HG02852 (cell line): ENCODE results near the gene SLC22A5.

Experiments
- ATAC-seq: cut with Tn5 transposase; IDR thresholded peaks from one replicate; pipeline ENCODE4 v1.9.1; 2021; ENCODE audit warnings: mild to moderate bottlenecking, moderate library complexity; ENCODE audit not compliant: unreplicated experiment

Gene SLC22A5

DNA sequence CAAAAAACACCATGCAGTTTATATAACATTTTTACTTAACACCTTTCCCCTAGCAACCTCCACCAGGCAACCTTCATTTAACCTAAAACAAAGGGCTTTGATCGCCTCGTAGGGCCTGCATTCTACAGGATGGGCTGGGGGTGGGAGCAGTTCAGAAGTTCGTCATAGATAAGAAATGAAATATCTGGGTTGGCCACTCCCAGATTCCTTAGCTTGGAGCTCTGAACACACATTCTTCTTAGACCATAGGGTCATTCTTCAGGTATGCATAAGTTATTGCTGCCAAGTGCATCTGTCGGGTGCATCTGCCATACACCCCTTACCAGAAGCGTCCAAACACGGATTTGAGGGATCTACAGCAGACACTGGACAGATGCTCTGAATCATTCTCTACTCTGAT is 4.3 kb upstream of the SLC22A5 start:
- ATAC-seq = no peak

DNA sequence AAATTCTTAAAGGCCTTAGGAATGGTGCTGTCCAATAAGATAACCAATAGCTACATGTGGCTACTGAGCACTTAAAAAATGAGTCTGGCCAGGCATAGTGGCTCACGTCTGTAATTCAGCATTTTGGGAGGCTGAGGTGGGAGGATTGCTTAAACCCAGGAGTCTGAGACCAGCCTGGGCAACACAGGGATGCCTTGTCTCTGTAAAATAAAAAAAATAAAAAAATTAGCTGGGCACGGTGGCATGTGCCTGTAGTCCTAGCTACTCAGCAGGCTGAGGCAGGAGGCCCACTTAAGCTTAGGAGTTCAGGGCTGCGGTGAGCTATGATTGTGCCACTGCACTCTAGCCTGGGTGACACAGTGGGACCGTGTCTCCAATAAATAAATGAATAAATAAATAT is 1.3 kb upstream of the SLC22A5 start:
- no peak for ATAC-seq

DNA sequence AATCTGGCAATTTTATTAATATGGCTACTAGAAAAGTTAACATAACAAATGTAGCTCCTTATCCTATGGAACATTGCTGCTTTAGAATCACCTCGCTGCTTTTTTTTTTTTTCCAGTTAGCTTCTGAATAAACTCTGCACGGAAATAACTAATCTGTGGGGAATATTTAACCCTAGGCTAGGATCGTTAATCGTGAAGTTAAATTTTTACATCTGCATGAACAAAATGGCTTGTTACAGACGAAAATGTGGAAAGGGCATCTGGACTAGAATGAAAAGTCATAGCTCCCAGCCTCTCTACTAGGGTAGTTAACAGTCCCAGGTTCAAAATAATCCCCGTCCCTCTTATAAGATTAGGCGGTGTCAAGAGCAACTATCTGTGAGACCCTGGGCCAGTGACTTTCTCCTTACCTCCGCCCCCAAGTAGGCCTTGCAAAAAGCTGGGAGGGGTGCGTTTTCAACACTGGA is 470 bp upstream of the SLC22A5 start:
- ATAC-seq = peak; percentile 43

DNA sequence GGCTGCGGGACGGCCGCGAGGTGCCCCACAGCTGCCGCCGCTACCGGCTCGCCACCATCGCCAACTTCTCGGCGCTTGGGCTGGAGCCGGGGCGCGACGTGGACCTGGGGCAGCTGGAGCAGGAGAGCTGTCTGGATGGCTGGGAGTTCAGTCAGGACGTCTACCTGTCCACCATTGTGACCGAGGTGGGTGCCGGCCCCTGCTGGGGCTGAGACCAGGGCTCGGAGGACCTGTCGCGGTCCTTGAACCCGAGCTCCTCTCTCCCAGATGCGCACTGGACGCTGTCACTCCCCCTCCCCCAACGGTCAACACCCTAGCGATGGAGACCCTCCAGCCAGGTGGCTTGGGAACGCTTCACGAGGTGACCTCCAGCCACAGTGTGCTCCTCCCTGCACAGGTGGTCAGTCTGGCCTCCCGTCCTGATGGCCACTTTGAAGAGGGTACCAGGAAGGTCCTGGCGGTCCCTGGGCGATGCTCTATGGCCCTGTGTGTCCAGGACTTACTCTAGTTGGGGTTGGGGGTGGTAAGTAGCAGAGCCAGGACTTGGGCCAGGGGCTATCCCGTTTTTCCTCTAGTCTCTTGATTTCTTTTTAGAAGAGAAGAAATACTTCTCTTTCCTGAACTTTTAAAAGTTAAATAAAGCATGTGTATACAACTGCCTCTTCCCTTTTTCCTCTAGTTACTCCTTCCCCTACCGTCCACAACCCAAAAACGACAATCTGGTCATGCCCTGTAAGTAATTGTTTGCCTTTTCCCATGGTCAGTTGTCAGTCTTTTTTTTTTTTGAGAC is 866 bp downstream of the SLC22A5 start:
- no peak for ATAC-seq

DNA sequence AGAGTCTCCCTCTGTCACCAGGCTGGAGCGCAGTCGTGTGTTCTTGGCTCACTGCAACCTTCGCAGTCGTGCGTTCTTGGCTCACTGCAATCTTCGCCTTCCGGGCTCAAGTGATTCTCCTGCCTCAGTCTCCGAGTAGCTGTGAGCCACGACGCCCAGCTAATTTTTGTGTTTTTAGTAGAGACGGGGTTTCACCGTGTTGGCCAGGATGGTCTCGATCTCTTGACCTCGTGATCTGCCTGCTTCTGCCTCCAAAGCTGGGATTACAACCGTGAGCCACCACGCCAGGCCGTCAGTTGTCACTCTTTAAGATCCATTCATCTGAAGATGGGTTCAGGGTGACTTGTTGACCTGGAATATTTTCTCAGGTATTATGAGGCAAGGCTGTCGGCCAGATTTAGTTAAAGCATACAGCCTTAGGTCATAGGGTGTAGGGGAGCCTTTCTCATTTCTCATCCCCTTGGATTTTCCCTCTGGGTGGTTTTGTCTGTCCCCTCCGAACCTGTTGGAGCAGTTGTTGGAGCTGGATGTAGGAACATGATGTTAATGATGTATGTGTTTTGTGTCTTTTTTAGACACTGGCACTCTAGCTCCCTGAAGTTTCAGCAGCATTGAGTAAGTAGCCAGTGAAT is 1.6 kb downstream of the SLC22A5 start:
- no peak for ATAC-seq

DNA sequence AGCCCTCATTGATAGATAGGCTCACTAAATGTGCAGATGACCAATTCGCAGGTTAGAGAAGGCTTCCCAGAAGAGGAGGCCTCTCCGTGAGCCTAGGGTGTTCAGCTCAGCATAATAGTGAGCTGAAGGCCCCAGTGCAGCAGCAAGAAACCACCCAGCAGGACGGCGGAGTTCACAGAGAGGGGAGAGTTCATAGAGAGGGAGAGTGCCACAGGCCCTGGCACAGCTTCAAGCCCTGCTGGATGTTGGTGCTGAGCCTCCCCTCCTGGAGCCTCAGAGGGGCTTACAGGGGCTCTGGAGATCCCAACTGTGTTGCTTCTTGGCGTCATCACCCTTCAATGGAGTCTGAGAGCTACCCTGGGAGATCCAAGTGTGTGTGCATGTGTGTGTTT is 2.1 kb downstream of the SLC22A5 start:
- ATAC-seq = no peak

DNA sequence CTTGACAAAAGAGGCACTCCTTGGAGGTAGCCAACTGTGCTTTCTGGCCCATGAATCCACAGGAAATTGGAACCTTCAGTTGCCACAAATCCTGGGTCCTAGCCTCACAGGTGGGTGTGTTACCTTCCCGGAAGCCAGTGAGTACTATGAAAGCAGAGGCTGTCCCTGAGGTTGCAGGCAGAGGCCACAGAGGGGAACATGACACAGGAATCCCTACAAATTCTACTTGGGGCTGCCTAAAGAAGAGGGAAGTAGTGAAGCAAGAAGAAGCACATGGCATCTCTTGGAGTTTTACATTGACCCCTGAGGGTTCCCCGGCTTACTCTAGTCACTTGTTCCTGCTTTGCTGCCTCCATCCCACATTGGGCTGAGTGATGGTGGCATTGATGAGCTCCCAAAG is 2.6 kb downstream of the SLC22A5 start:
- no peak for ATAC-seq

DNA sequence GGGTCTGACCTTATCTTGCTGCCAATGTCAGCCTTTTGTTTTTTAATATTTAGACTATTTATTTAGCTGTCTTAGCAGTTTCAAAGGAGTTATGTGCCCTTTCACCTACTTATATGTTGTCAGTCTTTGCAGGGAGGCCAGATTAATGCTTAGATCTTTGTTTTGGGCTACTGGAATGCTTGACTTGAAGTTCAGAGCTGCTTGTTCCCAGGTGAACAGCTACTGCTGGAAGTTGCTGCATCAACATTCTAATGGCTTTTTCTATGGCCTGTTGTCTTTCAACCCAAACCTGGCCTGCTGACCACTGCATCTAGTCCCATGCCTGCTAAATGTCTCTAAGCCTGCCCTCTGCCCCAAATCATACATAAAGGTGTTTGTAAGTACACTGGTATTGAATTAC is 3.0 kb downstream of the SLC22A5 start:
- ATAC-seq = no peak

DNA sequence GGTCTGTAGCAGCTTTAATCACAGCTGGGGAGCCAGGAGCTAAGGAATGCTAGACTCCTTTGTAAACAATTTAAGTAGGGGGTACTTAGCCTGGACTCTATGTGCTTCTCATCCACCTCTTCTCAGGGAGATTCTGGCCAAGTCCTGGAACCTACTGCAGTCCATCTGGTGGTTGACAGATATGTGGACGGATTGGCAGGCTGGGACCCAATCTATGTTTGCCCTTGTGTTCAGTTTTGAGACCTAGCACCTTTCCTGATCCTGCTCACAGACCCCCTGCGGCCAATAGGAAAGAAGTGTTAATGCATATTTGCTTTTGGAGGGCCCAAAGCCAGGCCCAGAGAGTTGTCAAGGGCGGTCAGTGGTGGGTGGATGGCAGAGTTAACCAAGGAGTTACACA is 6.4 kb downstream of the SLC22A5 start:
- no peak for ATAC-seq

DNA sequence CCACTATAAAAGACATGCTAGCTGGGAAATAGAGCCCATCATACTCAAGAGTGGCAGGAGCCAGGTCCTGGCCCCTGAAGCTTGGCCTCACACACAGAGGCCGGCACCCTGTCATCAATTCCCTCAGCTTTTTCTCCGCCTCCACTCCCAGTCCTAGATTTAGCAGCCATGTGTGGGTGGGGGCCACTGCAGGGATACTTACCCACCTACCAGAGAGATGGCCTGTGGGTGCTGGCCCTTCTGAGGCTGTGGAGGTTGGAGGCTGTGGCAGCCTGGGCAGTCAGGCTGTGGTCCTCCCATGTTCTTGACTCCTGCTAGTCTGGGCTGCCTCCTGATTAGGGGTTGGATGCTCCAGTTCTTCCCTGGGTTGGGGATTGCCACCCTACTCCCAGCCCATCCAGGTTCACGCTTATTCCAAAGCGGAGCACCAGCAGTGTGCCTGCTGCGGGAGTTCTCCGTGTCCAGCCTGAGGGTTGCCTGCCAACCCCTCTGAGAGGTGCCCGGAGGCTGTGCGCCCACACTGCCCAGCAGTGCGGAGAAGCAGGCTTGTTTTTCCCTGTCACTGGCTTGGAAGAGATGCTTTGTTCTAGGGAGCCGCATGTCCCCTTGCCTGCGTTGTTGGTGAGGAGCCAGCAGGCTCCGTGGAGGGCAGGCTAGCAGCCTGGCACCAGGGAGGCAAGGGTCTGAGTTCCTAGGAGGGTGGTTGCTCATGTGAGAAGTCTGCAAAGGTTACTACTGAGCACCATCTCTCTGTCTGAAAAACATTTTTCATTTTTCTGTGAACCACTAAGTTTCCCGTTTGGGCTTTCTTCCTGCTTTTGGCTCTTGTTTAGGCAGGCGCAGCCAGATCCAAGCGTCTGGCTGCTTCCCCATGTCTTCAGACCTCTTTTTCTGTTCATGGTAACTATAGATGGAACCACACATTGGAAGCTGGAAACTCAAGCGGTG is 7.5 kb downstream of the SLC22A5 start:
- ATAC-seq = no peak

DNA sequence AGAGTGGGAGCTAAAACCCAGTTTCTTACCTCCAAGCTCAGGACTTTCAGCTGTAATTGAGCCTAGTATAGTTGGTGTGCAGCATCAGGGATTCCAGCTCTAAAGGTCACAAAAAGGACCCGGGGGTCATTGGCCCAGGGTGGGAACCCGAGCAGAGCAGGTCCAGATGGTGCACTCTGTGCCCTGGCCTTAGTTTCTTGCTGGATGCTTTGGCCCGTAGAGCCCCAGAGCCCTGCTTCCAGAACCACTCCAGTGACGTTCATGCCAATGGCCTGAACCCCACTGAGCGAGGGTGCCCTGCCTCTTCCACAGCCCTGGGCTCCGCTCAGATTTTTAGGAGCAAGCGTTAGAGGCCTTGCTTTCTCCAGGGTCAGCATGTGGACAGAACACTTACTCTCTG is 8.2 kb downstream of the SLC22A5 start:
- no peak for ATAC-seq

DNA sequence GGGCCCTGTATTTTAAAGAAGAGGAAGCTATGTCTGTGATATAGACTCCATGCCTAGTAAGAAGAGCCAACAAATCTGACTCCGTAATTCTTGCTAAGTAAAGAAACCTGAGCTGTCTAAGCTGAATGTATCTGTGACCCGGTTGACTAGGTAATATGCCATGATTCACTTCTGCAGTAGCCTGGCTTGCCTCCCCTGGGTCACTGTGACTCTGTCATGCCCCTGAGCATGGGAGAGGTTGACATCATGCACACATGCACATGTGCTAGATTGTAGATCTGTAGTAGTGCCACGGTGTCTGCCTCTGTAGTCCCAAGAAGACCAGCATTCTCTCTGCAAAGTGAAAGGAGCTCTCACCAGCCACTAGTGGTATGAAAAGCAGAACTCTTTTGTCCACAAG is 9.1 kb downstream of the SLC22A5 start:
- no peak for ATAC-seq

DNA sequence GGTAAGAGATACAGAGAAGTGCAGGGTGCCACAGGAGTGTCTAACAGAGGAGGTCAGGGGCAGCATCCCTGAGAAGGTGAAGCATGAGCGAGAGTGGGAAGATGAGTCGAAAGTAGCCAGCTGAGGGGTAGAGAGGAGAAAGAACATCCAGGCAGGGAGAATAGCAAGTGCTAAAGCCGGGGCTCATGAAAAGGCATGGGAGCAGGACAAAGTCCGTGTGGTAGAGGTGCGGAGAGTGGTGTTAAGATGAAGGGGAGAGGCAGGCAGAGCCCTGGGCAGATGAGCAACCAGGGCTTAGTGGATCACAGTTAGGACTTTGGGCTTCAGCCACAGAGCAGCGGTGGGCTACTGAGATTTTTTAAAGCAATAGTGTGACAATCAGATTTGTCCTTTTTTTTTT is 10.5 kb downstream of the SLC22A5 start:
- ATAC-seq = no peak

DNA sequence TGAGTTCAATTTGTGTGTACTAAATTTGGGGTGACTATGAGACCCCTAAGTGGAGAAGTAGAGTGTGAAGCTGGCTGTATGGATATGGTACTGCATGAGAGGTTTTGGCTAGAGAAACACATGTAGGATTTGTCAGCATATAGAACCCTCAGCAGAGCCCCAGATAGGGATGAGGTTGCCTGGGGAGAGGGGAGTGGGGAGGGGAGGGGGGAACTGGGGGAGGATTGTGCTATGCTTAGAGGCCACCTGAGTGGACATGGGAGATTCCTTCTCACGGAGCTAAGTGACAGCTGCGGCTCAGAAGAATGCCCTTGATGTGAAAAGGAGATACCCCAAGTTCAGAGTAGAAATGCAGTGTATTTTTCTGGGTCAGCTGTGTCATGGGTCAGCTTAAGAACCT is 11.2 kb downstream of the SLC22A5 start:
- no peak for ATAC-seq

DNA sequence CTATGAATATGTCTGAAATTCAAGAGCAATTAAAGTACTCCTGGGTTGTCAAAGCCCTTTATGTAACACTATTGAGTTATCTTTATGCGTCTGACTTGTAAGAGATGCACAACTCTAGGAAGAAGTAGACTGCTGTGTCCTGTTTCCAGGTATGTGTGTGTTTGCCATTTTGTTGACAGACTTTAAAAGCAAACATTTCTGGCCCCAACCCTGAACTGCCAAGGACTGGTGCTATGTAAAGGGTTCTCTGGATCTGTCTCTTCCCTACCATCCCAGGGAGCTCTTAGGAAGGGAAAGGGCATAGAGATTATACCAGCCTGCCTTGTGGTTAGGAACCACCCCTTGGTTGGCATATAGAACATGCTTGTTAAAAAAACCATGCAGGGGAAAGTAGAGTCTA is 12.1 kb downstream of the SLC22A5 start:
- ATAC-seq = no peak

DNA sequence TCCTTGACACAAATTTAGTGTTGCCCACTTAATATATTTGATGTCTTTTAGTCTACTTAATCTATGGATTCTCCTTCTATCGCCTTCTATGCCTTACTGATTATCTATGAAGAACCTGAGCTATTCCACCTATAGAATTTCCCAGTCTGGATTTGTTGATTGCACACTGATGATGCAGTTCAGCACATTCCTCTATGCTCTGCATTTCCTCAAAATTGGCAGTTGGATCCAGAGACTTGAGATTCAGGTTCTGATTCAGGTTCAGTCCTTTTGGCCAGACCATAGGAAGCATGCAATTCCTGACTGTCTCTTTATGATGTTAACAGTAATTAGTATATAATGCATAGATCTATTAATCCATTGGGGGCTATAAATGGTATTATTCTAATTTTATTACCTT is 13.8 kb downstream of the SLC22A5 start:
- ATAC-seq = no peak

DNA sequence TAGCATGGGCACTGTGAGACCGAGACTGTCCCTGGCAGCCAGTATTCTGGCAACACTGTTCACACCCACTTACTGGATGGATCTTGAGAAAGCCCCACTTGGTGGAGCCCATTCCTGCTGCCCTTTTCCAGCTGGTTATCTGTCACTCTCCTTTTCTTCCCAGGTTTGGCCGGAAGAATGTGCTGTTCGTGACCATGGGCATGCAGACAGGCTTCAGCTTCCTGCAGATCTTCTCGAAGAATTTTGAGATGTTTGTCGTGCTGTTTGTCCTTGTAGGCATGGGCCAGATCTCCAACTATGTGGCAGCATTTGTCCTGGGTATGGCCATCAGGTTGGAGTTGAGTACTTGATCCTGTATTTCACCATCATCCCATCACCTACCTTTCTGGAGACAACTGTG is 14.5 kb downstream of the SLC22A5 start:
- ATAC-seq = no peak

DNA sequence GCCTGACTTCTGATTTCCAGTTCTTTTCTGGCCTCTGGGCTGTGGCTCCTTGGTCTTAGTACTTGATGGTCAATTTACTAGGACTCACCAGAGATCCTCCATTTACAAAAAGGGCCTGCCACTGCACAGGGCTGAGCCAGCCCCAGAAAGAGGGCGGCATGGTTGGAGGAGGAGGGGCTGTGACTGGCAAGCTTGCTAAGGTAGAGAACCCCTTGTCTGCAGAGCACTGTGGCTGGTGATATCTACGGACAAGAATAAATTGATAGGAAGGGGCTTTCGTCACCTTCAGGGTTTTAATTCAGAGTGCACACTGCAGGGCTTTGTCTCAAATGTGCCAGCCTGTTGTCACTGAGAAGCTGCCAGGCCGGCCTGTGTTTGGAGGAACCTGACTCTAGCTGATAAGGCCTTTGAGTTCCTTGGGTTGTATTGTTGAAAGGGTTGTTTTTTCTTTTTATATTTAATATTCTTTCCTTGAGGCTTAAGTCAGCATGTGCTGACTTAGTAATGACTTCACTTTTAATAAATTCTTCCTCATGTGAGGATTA is 15.1 kb downstream of the SLC22A5 start:
- ATAC-seq = no peak

DNA sequence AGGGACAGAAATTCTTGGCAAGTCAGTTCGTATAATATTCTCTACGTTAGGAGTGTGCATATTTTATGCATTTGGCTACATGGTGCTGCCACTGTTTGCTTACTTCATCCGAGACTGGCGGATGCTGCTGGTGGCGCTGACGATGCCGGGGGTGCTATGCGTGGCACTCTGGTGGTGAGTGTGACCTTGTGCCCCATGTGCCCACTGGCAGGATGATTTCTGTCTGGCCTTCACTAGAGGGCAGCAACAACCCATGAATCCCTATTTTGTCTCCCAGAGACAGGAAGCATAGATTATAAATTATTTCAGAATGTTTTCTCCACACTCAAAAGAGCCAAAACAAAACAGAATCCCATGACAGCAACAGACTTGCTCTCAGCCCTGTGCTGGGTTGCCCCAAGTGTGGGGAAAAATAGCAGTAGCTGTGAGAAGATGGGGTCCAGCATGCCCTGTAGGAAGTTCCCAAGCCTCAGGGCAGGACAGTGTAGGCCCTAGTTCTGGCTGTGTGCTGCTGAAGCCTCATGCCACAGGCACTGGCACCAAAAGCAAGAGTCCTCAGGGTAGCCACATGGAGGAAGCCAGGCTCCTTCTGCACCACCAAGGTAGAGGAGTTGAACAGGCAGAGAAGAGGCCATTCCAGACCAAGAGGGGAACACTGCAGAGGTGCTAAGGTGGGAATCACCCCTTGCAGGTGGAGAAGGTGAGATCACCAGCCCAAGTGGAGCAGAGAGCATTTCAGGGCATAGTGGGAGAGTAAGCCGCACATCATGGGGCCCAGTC is 16.0 kb downstream of the SLC22A5 start:
- ATAC-seq = no peak

DNA sequence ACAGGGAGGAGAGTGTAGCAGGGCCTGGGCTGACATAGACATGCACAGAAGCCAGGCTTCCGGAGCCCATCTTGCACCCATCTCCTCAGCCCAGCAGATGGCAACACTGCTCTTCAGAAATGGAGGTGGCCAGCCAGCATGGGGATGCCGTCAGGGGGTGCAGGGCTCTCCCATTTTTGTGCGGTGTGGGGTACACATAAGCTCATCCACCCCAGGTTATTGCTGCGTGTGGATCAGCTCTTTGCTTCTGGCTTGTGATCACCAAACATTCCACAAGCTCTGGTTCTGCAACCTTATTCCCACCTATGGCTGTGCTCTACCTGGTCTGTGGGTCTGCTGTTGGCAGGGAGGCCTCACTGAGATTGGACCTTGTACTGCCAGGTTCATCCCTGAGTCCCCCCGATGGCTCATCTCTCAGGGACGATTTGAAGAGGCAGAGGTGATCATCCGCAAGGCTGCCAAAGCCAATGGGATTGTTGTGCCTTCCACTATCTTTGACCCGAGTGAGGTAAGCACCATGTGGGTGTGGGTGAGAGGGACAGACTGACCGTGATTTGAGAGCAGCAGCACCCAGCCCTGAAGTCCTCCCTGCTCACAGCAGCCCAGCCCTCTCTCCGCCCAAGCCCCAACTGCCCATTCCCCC is 17.3 kb downstream of the SLC22A5 start:
- ATAC-seq = peak; percentile 85
